ENCODE data around the gene CLMN. TPM values are rescaled to one million over a fixed set of nuclear protein-coding genes. Genes with fewer than 3 reads are reported as not detected.

Gene CLMN
- polyA plus RNA-seq, 1 donor, result 18.7 TPM

GRCh38 chr14:95242870-95243269 lies 76.8 kb downstream of the CLMN start:
- Histone ChIP-seq H3K9me3 (ENCODE audit: control insufficient read depth, low read depth, low read length) (no peaks in the 10 kb centered on the region), H3K4me1 (ENCODE audit: control insufficient read depth, insufficient read depth, low read length) (peaks cover 11% of the 10 kb centered on the region), H3K27ac (ENCODE audit: low read length) (no peak overlapping the region), H3K27me3 (ENCODE audit: control insufficient read depth, insufficient read depth, low read length) (no peaks in the 10 kb centered on the region), H3K36me3 (ENCODE audit: control insufficient read depth, insufficient read depth, low read length) (no peaks in the 10 kb centered on the region), H3K4me3 (ENCODE audit: low read length) (no peak overlapping the region)
- WGBS (ENCODE audit: insufficient coverage, low lambda C conversion rate), result no CpG with 5 or more reads among the region's 1 CpG
- no peak for DNase-seq

GRCh38 chr14:95240859-95241813 lies 78.6 kb downstream of the CLMN start:
- Histone ChIP-seq H3K9me3 (ENCODE audit: control insufficient read depth, low read depth, low read length) (no peaks in the 10 kb centered on the region), H3K36me3 (ENCODE audit: control insufficient read depth, insufficient read depth, low read length) (no peaks in the 10 kb centered on the region), H3K4me3 (ENCODE audit: low read length) (no peak overlapping the region), H3K4me1 (ENCODE audit: control insufficient read depth, insufficient read depth, low read length) (peaks cover 19% of the 10 kb centered on the region), H3K27me3 (ENCODE audit: control insufficient read depth, insufficient read depth, low read length) (no peaks in the 10 kb centered on the region), H3K27ac (ENCODE audit: low read length) (no peak overlapping the region)
- WGBS (ENCODE audit: insufficient coverage, low lambda C conversion rate), result 100% methylated on average over 1 of the region's 6 CpGs
- no peak for DNase-seq

GRCh38 chr14:95238487-95239298 lies 81.0 kb downstream of the CLMN start:
- no peaks in the 10 kb centered on the region for H3K36me3 ChIP-seq (ENCODE audit: control insufficient read depth, insufficient read depth, low read length)
- WGBS (ENCODE audit: insufficient coverage, low lambda C conversion rate), result no CpG with 5 or more reads among the region's 10 CpGs
- H3K4me3 ChIP-seq (ENCODE audit: low read length), result no peak overlapping the region
- H3K27me3 ChIP-seq (ENCODE audit: control insufficient read depth, insufficient read depth, low read length), result no peaks in the 10 kb centered on the region
- DNase-seq, result no peak
- no peaks in the 10 kb centered on the region for H3K9me3 ChIP-seq (ENCODE audit: control insufficient read depth, low read depth, low read length)
- no peak overlapping the region for H3K27ac ChIP-seq (ENCODE audit: low read length)
- peaks cover 28% of the 10 kb centered on the region for H3K4me1 ChIP-seq (ENCODE audit: control insufficient read depth, insufficient read depth, low read length)

GRCh38 chr14:95237958-95238340 lies 81.8 kb downstream of the CLMN start:
- H3K9me3 ChIP-seq (ENCODE audit: control insufficient read depth, low read depth, low read length), result no peaks in the 10 kb centered on the region
- H3K4me3 ChIP-seq (ENCODE audit: low read length), result no peak overlapping the region
- peak overlapping the region; percentile 54 for H3K27ac ChIP-seq (ENCODE audit: low read length)
- WGBS (ENCODE audit: insufficient coverage, low lambda C conversion rate), result 87% methylated on average over 3 of the region's 11 CpGs
- H3K27me3 ChIP-seq (ENCODE audit: control insufficient read depth, insufficient read depth, low read length), result no peaks in the 10 kb centered on the region
- H3K4me1 ChIP-seq (ENCODE audit: control insufficient read depth, insufficient read depth, low read length), result peaks cover 28% of the 10 kb centered on the region
- H3K36me3 ChIP-seq (ENCODE audit: control insufficient read depth, insufficient read depth, low read length), result no peaks in the 10 kb centered on the region
- DNase-seq, result no peak

GRCh38 chr14:95237121-95237957 lies 82.4 kb downstream of the CLMN start:
- no peaks in the 10 kb centered on the region for H3K36me3 ChIP-seq (ENCODE audit: control insufficient read depth, insufficient read depth, low read length)
- 50% methylated on average over 1 of the region's 17 CpGs for WGBS (ENCODE audit: insufficient coverage, low lambda C conversion rate)
- H3K27ac ChIP-seq (ENCODE audit: low read length), result peak overlapping the region; percentile 54
- peaks cover 30% of the 10 kb centered on the region for H3K4me1 ChIP-seq (ENCODE audit: control insufficient read depth, insufficient read depth, low read length)
- H3K27me3 ChIP-seq (ENCODE audit: control insufficient read depth, insufficient read depth, low read length), result no peaks in the 10 kb centered on the region
- peak; percentile 54 to 77 for DNase-seq
- H3K4me3 ChIP-seq (ENCODE audit: low read length), result peak overlapping the region; percentile 8
- no peaks in the 10 kb centered on the region for H3K9me3 ChIP-seq (ENCODE audit: control insufficient read depth, low read depth, low read length)

GRCh38 chr14:95236221-95236620 lies 83.5 kb downstream of the CLMN start:
- Histone ChIP-seq H3K4me1 (ENCODE audit: control insufficient read depth, insufficient read depth, low read length) (peaks cover 35% of the 10 kb centered on the region), H3K27ac (ENCODE audit: low read length) (no peak overlapping the region), H3K36me3 (ENCODE audit: control insufficient read depth, insufficient read depth, low read length) (no peaks in the 10 kb centered on the region), H3K27me3 (ENCODE audit: control insufficient read depth, insufficient read depth, low read length) (no peaks in the 10 kb centered on the region), H3K4me3 (ENCODE audit: low read length) (no peak overlapping the region), H3K9me3 (ENCODE audit: control insufficient read depth, low read depth, low read length) (no peaks in the 10 kb centered on the region)
- no peak for DNase-seq
- no CpG with 5 or more reads among the region's 12 CpGs for WGBS (ENCODE audit: insufficient coverage, low lambda C conversion rate)

GRCh38 chr14:95235767-95236166 lies 83.9 kb downstream of the CLMN start:
- Histone ChIP-seq H3K27me3 (ENCODE audit: control insufficient read depth, insufficient read depth, low read length) (no peaks in the 10 kb centered on the region), H3K27ac (ENCODE audit: low read length) (no peak overlapping the region)
- WGBS (ENCODE audit: insufficient coverage, low lambda C conversion rate), result no CpG with 5 or more reads among the region's 14 CpGs

GRCh38 chr14:95235351-95235750 lies 84.4 kb downstream of the CLMN start:
- Histone ChIP-seq H3K36me3 (ENCODE audit: control insufficient read depth, insufficient read depth, low read length) (no peaks in the 10 kb centered on the region), H3K4me1 (ENCODE audit: control insufficient read depth, insufficient read depth, low read length) (peaks cover 35% of the 10 kb centered on the region), H3K27ac (ENCODE audit: low read length) (no peak overlapping the region), H3K27me3 (ENCODE audit: control insufficient read depth, insufficient read depth, low read length) (no peaks in the 10 kb centered on the region), H3K4me3 (ENCODE audit: low read length) (no peak overlapping the region), H3K9me3 (ENCODE audit: control insufficient read depth, low read depth, low read length) (no peaks in the 10 kb centered on the region)
- WGBS (ENCODE audit: insufficient coverage, low lambda C conversion rate), result 90% methylated on average over 2 of the region's 4 CpGs
- no peak for DNase-seq

More at GRCh38 chr14:95235767-95236166, 83.9 kb downstream of the CLMN start:
- Histone ChIP-seq H3K9me3 (ENCODE audit: control insufficient read depth, low read depth, low read length) (no peaks in the 10 kb centered on the region), H3K36me3 (ENCODE audit: control insufficient read depth, insufficient read depth, low read length) (no peaks in the 10 kb centered on the region), H3K4me1 (ENCODE audit: control insufficient read depth, insufficient read depth, low read length) (peaks cover 35% of the 10 kb centered on the region), H3K4me3 (ENCODE audit: low read length) (no peak overlapping the region)
- no peak for DNase-seq

GRCh38 chr14:95234426-95234825 lies 85.3 kb downstream of the CLMN start:
- Histone ChIP-seq H3K4me3 (ENCODE audit: low read length) (no peak overlapping the region), H3K36me3 (ENCODE audit: control insufficient read depth, insufficient read depth, low read length) (no peaks in the 10 kb centered on the region), H3K27ac (ENCODE audit: low read length) (no peak overlapping the region), H3K4me1 (ENCODE audit: control insufficient read depth, insufficient read depth, low read length) (peaks cover 35% of the 10 kb centered on the region), H3K27me3 (ENCODE audit: control insufficient read depth, insufficient read depth, low read length) (no peaks in the 10 kb centered on the region), H3K9me3 (ENCODE audit: control insufficient read depth, low read depth, low read length) (no peaks in the 10 kb centered on the region)
- WGBS (ENCODE audit: insufficient coverage, low lambda C conversion rate), result no CpG with 5 or more reads among the region's 8 CpGs
- DNase-seq, result no peak

All from large intestine (tissue), 3 donors.